ENCODE data around the gene DMRTA2.
"Not testable (repeated sequence)": the region's sequence is repeated elsewhere in the genome, so short reads cannot be mapped to it uniquely, and the experiment has no call there.

DMRTA2 gene

GRCh38 chr1:50381551-50381950 is 41.7 kb downstream of the DMRTA2 start:
- DNase-seq (ENCODE audit: low spot score), result not testable (repeated sequence)

- DNase-seq (ENCODE audit: low spot score), result no peak
Measured at GRCh38 chr1:50378770-50379169, 44.5 kb downstream of the DMRTA2 start.

- DNase-seq (ENCODE audit: low spot score), result no peak
Measured at GRCh38 chr1:50373532-50373931, 49.7 kb downstream of the DMRTA2 start.

GRCh38 chr1:50371749-50372148 is 51.5 kb downstream of the DMRTA2 start:
- no peak for DNase-seq (ENCODE audit: low spot score)

- no peak for DNase-seq (ENCODE audit: low spot score)
Measured at GRCh38 chr1:50369830-50370229, 53.4 kb downstream of the DMRTA2 start.

- no peak for DNase-seq (ENCODE audit: low spot score)
Measured at GRCh38 chr1:50369008-50369634, 54.1 kb downstream of the DMRTA2 start.

- peak; percentile 9 for DNase-seq (ENCODE audit: low spot score)
Measured at GRCh38 chr1:50368179-50369007, 54.9 kb downstream of the DMRTA2 start.

All from CD4-positive, alpha-beta T cell treated with Interleukin-6 at 100 ng/mL for 8 hours (primary cell).